NCI-H187 (cell line): Measurements from ENCODE around the gene PIAS1.
"Not testable (repeated sequence)": the region's sequence is repeated elsewhere in the genome, so short reads cannot be mapped to it uniquely, and the experiment has no call there.

Experiments used
- DNase-seq, 2 experiments: peaks; one replicate each; lab custom pipeline; 2025; lab: John Stamatoyannopoulos, UW

PIAS1 gene

DNA sequence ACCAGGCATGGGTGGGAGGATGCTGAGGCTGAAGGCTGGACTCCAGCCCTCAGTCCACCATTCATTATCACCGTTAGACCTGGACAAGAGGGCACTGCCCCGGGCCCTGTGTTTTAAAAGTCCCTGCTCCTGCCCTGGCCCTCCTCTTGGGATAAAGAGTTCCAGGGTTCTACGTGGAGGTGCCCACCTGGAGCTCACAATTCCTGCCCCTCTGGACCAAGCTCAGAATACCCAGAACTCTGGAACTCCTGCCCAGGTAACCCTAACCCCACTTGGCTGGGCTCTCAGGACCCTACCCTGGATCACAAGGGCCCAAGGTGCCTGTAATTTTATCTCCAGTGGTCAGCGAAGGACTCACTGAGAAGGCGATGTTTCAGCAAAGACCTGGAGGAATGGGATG, 149.8 kb downstream of the PIAS1 start:
- DNase-seq, result no peak

DNA sequence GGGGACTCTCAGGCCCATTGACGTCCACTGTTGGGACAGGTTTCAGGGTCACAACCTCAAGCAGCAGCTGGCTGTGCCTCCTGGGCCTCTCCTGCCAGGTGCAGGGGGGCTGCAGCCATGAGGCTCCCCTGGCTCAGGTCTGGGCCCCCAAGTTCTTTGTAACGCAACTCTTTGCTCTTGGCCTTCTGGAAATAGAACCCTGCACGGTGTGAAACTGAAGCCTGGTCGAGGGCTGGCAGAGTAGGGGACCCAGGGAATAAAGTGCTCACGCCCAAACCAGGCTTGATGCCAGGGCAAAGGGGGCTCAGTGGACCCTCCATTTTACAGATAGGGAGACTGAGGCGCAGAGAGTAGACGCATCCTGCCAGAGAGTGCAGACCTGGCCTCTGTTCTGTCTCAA, 150.2 kb downstream of the PIAS1 start:
- DNase-seq, result no peak

DNA sequence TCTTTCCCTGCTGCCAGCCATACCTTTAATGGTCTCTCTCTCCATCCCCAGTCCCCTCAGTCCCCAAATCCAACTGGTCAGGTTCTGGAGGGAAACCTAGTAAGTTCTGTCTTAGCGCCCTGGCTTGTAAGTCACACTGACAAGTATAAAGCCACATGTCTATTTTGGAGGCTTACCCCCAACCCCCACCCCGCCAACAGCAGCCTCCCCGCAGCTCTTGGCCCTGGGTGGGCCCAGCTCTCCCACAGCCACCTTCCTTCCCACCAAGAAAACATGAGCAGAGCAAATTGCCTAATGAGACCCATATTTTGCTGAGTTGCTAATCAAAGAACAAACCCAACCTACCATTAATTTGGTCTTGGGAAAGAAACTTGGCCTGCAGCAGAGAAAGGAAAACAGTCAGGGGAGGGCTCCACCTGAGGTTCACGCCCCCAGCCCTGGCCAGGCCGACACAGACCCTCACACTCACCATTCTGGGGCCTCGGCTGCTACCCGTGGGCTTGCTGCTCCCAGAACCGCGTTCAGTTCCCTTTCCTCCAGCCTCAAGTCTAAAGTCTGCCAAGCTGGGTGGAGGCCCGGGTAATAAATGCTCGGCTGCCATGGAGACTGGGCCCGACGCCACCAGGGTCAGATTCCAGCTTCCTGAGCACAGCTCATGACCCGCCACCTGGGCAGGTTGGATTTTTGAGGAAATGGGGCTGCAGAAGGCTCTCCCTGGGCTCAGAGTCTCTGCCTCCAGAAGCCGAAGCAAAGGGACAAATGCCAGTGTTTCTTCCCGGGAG, 150.9 kb downstream of the PIAS1 start, which contains the start of gene CALML4:
Gene CALML4 (minus strand): TSS at position 557 of the 782 bp plus-strand sequence. CDS start 85 bp downstream, at position 472.
- no peak for DNase-seq

DNA sequence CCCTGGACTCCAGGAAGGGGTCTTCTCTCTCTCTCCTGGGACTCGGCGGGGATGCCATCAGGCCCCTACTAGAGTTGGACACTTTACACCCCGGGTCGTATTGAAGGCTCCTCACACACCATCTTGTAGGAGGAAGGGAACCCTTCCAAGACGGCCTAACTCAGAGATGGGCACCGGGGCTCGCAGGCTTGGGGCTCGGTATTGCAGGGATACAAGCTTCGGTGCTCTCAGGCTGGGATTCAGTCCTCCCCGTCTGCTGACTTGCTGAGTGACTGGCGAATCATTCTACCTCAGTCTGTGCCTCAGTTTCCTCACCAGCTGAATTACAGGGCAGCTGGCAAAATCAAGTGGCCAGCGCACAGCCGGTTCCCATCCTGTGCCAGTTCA, 151.4 kb downstream of the PIAS1 start:
- DNase-seq, result no peak

DNA sequence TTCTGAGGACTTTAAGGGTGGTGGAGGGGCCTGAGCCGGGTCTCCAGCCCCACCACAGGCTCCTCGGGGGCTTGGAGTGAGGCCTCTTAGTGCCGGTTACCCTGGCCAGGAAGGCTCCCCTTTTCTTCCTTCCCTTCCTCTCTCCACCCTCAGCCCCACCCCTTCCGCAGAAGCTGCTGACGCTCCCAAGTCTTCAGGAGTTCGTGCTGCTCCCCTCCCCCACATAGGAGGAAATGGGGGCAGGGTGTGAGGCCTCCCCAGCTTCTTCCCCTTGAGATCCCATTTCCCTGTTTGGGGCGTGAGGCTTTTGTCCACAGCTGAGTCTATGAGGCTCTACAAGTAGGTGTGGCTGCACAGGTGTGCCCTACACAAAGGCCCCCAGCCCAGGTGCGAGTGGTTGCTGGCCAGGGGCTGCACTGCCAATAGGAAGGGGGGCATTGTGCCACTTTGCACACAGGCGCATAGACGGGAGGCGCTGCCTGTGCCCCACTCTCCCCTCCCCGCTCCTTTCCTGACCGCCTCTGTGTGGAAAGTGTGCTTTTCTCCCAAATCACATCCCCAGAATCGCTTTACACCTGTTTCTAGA, 151.9 kb downstream of the PIAS1 start:
- no peak for DNase-seq

DNA sequence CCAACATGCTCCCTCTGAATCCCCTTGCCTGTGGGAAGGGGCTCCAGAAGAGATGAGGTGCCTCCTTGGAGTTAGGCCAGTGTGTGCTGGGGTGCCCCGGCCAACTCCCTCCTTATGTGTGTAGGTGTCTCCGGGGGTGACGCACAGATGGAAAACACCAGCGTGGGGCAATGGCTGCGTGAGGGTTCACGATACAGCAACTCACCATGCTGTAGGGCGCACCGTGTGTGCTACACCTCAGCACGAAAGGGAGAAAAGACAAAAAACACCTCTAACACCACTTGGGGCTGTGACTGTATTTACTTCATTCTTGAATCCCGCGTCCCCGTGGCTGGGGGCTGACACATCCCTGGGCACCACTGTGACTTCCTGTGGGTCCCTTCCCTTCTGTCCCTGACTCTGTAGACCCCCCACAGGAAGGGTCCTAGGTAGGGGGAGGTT, 152.6 kb downstream of the PIAS1 start:
- no peak for DNase-seq

DNA sequence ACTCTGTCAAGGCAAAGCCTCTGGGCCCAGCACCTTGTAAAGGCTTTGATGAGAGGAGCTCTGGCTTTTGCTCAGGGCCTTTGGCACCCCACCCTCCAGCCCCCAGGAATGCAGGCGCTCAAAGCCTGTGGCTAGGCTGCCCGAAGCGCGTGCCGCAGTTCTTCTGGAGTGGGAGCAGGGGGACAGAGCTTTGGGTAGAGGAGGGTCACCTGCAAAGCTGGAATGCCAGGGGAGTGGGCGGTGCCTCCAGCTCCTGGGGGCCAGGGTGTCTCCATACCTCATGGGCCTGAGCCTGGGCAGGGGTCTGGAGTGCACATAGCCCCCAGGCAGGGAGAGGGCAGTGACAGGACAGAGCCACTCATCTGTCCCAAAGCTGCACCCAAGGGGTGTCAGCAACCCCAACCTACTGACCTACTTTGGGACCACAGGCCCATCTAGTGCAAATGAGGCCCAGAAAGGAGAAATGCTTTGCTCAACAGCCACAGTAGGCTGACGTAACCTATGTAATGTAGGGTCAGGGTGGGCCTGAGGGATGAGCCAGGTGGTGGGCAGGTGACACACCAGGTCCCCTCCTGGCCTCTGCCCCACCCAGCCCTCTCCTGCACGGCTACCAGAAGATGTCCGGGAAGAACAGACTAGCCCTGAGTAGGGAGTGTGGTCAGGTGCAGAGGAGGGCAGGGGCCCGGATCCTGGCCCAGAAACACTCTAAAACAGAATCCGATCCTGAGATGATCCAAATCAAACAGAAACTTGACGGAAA, 153.2 kb downstream of the PIAS1 start:
- DNase-seq, result no peak

DNA sequence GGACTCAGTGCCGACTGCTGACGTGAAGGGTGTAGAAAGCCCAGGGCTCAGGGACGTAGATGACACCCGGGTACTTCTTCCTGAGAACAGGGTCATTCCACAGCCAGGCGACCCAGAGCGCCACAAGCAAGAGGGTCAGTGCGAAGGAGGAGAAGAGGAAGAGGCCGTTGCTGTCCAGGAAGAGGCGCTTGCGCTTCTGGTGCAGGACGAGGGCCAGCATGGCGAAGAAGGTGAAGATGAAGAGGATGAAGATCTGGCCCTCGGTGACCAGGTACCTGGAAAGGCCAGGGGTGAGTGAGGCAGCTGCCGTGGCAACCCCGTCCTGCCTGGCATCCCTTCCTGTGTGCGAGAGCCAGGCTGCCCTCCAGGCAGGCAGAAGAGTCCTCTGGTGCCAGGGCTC, 154.0 kb downstream of the PIAS1 start:
- DNase-seq, result no peak

DNA sequence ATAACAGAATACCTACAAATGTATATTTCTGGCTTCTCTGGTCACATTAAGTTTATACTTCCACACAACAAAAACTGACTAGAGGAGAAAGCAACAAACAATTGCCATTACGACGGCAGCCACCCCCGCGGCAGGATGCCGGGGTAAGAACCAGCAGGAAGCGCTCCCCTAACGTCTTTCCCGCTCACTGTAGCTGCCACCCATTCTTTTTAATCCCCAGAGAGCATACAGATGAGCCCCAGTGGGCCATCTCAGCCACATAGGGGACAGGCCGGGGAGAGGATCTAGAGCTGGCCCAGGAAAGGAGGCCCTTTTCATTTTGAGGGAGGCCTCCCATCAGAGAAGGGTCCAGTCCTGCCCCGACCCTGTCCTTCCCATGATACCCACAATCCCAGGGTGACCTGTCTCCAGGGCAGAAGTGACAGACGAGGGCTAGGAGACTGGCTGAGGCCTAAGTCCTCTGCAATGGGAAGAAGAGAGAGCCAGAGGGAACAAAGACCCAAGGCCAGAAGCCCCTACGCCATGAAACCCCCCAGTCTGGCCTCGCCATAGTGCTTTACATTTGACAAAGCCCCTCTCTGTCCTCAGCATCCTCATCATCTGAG, 154.6 kb downstream of the PIAS1 start:
- no peak for DNase-seq

DNA sequence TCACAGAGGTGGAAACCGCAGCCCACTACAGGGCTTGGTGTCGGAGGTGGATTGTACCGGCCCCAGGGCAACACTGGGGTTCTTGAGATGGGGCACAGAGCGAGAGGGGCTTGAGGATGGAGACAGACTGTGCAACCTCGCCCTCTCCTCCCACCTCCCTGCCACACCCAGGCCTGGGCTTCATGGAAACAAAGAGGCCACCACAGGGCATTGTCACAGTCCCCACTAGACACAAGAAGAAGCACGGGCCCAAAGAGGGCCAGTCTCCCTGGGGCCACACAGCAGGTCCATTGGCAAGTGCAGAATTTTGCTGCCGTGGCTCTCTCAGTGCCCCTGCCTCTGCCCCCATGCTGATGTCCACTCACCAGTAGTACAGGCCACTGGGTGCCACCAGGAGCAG, 155.2 kb downstream of the PIAS1 start:
- no peak for DNase-seq

DNA sequence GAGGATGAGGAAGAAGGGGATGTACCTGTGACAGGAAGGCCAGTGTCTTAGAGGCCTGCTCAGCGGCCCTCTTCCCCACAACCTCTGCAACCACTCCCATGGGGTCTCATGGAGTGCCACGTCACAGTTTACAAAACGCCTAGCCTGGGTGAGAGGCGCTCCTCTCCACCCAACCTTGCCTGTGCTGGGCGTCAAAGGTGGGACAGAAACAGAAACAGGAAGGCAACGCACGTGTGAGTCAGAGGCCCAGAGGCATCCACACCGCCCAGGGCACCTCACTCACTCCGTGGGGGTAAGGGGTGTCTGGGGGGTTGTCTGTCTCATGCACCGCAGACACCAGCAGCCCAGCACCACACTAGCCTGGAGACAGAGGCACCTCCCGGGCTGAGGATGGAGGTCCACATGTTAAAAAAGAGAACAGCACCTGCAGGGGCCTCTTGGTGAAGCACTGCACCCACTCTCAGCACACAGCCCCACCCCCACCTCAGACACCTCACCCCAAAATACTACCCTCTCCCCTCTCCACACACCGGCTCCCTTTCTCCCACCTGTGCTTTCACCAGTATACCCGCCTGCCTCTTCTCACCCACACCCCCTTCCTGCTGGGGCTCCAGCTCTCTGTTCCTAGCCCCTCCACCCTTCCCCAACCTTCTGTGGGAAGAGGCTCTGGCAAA, 155.8 kb downstream of the PIAS1 start:
- no peak for DNase-seq

DNA sequence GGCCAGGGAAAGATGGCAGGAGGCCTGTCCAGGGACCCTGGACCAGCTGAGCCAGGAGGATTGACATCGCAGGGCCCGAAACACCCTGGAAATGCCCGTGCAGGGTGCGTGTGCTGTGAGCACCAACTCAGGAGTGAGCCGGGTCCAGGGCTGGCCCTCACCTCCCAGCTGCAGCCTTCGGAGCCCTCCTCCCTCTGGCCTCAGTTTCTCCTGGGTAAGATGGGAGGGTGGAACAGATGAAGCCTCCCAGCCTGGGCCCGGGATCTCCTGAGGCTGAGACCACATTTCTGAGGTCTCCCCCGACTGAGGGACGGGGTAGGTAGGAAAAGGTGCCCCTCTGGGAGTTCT, 156.3 kb downstream of the PIAS1 start:
- no peak for DNase-seq

DNA sequence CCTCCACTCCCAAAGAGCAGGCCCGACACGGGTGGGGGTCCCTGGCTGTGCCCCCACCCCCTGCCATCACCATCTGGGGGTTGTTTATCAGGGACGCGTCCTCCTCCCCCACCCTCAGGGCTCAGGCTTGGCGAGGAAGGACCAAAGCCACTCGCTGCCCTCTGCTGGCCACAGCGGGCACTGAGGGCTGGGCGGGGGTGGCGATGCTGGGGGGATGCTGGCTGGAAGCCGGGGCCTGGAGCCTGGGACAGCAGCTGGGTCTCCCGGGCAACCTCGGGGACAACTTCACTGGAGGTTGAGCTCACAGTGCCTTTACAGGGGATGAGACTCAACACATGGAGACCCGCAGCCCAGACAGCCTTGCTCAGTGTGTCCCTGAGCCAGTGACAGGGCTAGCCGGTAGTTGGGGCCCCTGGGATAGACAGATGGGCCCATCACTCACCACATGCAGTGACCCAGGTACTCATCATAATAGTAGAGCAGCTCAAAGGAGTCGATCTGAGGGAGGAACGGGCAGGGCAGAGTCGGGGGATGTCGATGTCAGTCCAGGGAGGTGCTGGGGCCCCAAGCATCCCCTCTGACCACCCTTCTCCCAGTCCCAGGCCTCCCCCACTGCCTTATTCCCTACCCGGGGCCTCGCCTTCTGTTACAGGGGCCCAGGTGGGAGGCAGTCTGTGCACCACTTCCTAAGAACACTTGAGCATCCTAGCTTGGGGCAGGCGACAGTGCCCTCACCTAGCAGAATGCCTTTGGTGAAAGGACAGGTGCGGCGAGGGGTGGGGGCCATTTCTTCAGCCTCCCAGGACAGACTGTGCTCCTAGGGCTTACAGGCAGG, 156.9 kb downstream of the PIAS1 start:
- no peak for DNase-seq

DNA sequence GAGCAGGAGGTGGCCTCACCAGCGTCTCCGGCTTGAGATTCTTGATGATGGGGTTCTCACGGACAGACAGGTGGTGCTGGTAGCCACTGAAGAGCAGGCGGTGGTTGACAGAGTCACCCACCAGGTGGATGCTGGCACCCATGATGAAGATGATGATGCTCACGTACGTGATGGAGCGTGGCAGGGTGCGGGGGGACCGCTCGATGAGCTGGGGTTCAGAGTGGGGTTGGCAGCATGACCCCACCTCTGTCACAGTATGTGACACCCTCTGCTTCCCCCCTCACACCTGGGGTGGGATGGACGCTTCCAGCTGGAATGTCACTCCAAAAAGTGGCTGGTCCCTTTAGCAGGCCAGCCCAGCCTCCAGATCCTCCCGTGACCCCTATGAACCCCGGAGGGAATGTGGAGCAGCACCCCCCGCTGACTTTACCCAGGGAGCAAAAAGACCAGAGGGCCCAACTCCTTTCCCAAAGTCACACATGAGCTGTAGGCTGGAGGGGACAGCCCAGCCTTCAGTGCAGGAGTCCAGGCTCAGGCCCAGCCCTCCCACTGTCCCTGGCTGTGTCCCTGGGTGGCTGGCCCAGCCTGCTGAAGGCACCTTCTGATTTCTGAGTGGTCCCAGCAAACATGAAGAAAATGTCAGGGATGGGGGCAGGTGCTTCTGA, 157.7 kb downstream of the PIAS1 start:
- no peak for DNase-seq

DNA sequence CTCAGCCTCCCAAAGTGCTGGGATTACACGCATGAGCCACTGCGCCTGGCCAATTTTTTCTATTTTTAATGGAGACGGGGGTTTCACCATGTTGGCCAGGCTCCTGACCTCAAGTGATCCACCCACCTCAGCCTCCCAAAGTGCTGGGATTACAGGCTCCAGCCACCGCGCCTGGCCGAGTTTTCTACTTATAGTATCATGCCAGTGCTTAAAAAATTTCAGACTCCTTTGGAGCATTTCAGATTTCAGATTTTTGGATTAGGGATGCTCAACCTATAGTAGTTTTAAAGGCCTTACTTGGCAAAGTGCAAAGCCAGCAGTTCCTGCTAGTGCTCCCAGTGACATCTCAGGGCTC, 159.4 kb downstream of the PIAS1 start:
- DNase-seq, result not testable (repeated sequence)

DNA sequence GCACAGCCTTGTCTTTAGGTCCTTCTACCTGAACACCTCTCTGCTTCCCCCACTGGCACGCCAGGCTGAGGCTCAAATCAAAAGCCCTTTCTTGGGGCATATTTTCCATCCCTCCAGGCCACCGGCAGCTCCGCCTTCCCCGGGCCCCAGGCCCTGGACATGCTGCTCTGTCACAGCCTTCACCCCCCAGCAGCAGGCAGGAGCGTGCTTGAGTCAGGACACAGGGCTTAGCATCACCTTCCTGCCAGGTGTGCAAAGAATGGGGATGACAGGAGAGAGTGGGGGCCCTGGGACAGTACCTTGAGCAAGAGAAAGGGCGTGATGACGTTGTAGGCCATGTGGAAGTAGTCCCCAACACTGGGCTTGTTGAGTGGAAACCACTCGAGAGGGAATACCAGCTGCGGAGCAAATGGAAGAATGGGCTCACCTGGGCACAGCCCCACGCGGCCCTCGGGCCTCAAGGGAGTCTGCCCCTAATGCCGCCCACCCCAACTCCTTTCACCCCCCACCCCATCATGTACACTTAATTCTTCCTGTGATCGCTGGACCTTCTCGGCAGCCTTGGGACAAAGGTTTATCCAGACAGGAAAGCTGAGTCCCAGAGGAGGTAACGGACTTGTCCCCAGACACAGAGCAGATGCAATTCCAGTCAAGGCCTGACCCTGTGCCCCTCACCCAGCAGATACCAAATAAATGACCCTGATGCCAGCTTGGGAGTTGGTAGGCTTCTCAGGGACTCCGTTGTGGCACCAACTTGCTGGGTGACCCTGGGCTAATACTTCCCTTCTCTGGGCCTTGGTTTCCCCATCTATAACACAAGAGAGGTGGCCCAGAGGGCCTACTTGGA, 160.1 kb downstream of the PIAS1 start:
- no peak for DNase-seq

DNA sequence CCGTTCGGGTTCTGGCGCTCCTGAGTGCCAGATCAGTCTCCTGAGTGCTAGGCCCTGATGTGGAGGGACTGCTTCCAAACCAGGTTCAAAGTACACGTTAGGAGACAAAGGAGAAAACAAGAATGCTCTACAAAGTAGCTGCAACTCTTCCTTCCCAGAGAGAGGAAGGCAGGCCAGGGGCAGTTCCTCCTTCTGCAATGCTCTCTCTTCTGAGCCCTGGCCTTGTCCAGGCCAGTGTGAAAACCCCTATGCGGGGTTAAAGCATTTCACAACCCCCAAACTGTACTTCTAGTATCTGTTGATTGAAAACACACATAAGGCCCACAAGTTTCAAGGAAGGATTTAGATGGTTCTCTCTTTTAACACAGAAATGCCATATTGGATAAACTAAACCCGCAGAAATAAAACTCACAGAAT, 160.7 kb downstream of the PIAS1 start:
- DNase-seq, result no peak

DNA sequence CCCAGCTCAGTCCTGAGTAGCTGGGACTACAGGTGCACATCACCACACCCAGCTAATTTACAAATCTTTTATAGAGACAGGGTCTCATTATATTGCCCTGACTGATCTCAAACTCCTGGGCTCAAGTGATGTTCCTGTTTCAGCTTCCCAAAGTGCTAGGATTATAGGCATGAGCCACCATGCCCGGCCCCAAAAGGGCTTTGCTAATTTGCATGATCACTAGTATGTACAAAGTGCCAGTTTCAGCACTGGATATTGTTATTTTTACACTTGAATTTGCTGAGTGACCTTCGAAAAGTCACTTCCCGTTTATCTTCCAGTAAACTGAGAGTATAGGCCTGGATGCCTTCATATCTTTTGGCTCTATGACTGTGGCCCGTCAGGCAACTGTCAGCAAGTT, 163.2 kb downstream of the PIAS1 start:
- DNase-seq, result no peak

DNA sequence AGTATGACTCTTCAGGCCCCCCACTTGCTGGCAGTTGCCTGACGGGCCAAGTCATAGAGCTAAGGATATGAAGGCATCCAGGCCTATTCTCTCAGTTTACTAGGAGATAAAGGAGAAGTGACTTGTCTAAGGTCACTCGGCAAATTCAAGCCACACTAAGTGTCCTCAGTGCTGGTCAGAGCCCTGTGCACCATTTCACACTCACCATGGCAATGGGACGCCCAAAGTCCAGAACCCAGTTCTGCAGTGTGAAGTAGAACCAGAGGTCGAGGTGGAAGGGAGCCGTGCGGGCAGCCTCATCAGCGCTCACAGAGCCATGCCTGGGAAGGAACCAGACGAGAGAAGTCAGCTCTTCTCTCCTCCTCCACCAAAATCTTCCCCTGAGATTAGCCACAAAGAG, 164.2 kb downstream of the PIAS1 start:
- DNase-seq, result no peak
